ENCODE results near the gene DENND1A. TPM values are rescaled to one million over a fixed set of nuclear protein-coding genes. Genes with fewer than 3 reads are reported as not detected.

The DENND1A gene
- total and polyA plus RNA-seq, 2 of the 13 experiments (the other 11 are each of a cell fraction or from before 2014, with no cell fraction given) = 14.8 to 30.1 TPM

DNA sequence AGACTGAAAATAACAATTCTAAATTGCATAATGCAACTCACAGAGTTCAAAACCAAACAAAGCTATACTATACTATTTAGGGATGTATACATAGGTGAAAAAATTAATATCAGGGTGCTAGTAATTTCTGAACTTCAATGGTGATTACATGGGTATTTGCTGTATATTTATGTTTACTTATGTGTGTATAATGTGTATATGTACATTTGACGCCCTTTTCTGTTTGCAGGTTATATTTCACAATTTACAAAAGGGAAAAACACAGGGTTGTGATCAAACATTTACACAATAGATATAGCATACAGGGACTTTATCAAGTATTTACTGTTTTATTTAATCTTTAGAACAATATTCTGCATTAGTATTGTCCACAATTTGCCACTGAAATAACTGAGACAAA is 184.0 kb downstream of the DENND1A start:
- DNase-seq (ENCODE audit: low spot score) = no peak
- Histone ChIP-seq H3K79me2 (ENCODE audit: insufficient read depth, low read length) (no peaks in the 10 kb centered on the region), H3K9me3 (ENCODE audit: low read length) (no peaks in the 10 kb centered on the region), H3K9ac (ENCODE audit: insufficient read depth, low read depth, low read length) (no peak overlapping the region), H3K27me3 (ENCODE audit: control insufficient read depth in 1 of 2, insufficient read depth in 2 of 2, low read length in 2 of 2) (no peaks in the 10 kb centered on the region), H3K4me3 (replicated peaks in 1 of 3; ENCODE audit: insufficient read depth in 1 of 3, low read depth in 2 of 3, low read length in 3 of 3) (no peak overlapping the region), H4K20me1 (ENCODE audit: insufficient read depth, low read length) (no peaks in the 10 kb centered on the region), H3K4me2 (ENCODE audit: low read depth, low read length) (no peak overlapping the region), H2AFZ (ENCODE audit: low read length) (no peak overlapping the region), H3K27ac (ENCODE audit: extremely low read length, insufficient read depth, low read length) (no peak overlapping the region), H3K4me1 (ENCODE audit: insufficient read depth, low read length) (peaks cover 29% of the 10 kb centered on the region), H3K36me3 (replicated peaks in 1 of 2; ENCODE audit: control insufficient read depth in 1 of 2, insufficient read depth in 2 of 2, low read length in 2 of 2) (peaks cover 3 to 9% of the 10 kb centered on the region in 2 experiments; a peak in 2 of 5 replicates)
- CTCF ChIA-PET (ENCODE audit: low intra/inter-chr PET ratio, low total read pairs) = no interaction called here
- intact Hi-C loops (cut with micrococcal nuclease; ENCODE audit: unreplicated experiment) = loop anchor here (10.0 kb wide), 1 partner anchor 179 kb away; no protein-coding TSS in a partner anchor
- 100% methylated on average over 1 of the region's 1 CpG for WGBS (ENCODE audit: low lambda C conversion rate)
- TF ChIP-seq FOXP1 (IDR thresholded peaks at IDR 0.05) = no peak
- peak; percentile 69; the same call in 1 of the 2 replicates for TF ChIP-seq FOXP1 (CRISPR knock-in tag; IDR thresholded peaks at IDR 0.05)
- TF ChIP-seq ZNF10 (CRISPR knock-in tag; IDR thresholded peaks at IDR 0.05; ENCODE audit: borderline replicate concordance, low read depth) = no peak
- peak; percentile 61; the same call in 1 of the 2 replicates for TF ChIP-seq TBX3 (IDR thresholded peaks at IDR 0.05; ENCODE audit: borderline replicate concordance)
- TF ChIP-seq CEBPB (IDR thresholded peaks at IDR 0.05; ENCODE audit: borderline replicate concordance, low read depth, low read length) = peak; percentile 25; the same call in 1 of the 2 replicates
- no peak for TF ChIP-seq CHCHD3 (CRISPR knock-in tag; IDR thresholded peaks at IDR 0.05)
- TF ChIP-seq FOXA3 (CRISPR knock-in tag; IDR thresholded peaks at IDR 0.05) = peak; percentile 49; the same call in 1 of the 2 replicates
- TF ChIP-seq TCF12 (IDR thresholded peaks at IDR 0.05) = no peak
- TF ChIP-seq TCF12 (CRISPR knock-in tag; IDR thresholded peaks at IDR 0.05) = no peak
- TF ChIP-seq POGZ (CRISPR knock-in tag; IDR thresholded peaks at IDR 0.05) = no peak
- POLR2A ChIA-PET = no interaction called here
- no peak for FAIRE-seq
- in situ Hi-C loops (cut with HindIII; ENCODE audit: extremely low pct_ligation_motif_present, low pct_unique_long_range_greater_than_20kb) = no loop called here
- BruUV-seq (replicated peaks) = no TSS peak
- ATAC-seq = no peak

DNA sequence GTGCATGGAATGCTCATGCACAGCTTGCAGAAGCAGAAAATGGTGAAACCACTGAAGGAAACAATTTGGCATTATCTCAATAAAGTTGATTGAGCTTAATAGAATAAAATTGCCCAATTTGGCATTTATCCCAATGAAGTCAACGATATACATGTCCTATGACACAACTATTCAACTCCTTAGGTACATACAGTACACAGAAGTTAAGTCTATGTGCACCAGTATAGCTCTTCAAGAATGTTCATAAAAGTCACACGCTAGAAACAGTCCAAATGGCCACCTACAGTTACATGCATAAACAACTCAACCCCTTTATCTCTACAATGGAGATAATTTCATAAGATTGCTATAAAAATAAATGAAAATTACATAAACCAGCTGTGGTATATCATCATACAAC is 184.5 kb downstream of the DENND1A start:
- 90% methylated on average over 2 of the region's 2 CpGs for WGBS (ENCODE audit: low lambda C conversion rate)
- intact Hi-C loops (cut with micrococcal nuclease; ENCODE audit: unreplicated experiment) = loop anchor here (10.0 kb wide), 1 partner anchor 179 kb away; no protein-coding TSS in a partner anchor
- Histone ChIP-seq H3K4me1 (ENCODE audit: insufficient read depth, low read length) (peaks cover 34% of the 10 kb centered on the region), H3K4me2 (ENCODE audit: low read depth, low read length) (no peak overlapping the region), H2AFZ (ENCODE audit: low read length) (no peak overlapping the region), H3K4me3 (replicated peaks in 1 of 3; ENCODE audit: insufficient read depth in 1 of 3, low read depth in 2 of 3, low read length in 3 of 3) (no peak overlapping the region), H3K36me3 (replicated peaks in 1 of 2; ENCODE audit: control insufficient read depth in 1 of 2, insufficient read depth in 2 of 2, low read length in 2 of 2) (peaks cover 3 to 6% of the 10 kb centered on the region in 2 experiments; a peak in 2 of 5 replicates), H4K20me1 (ENCODE audit: insufficient read depth, low read length) (no peaks in the 10 kb centered on the region), H3K27ac (ENCODE audit: extremely low read length, insufficient read depth, low read length) (no peak overlapping the region), H3K79me2 (ENCODE audit: insufficient read depth, low read length) (no peaks in the 10 kb centered on the region), H3K27me3 (ENCODE audit: control insufficient read depth in 1 of 2, insufficient read depth in 2 of 2, low read length in 2 of 2) (no peaks in the 10 kb centered on the region), H3K9ac (ENCODE audit: insufficient read depth, low read depth, low read length) (no peak overlapping the region), H3K9me3 (ENCODE audit: low read length) (no peaks in the 10 kb centered on the region)
- FAIRE-seq = no peak
- no peak for DNase-seq (ENCODE audit: low spot score)
- in situ Hi-C loops (cut with HindIII; ENCODE audit: extremely low pct_ligation_motif_present, low pct_unique_long_range_greater_than_20kb) = no loop called here
- no TSS peak for BruUV-seq (replicated peaks)
- POLR2A ChIA-PET = no interaction called here
- TF ChIP-seq NPAS2 (CRISPR knock-in tag; IDR thresholded peaks at IDR 0.05; ENCODE audit: borderline replicate concordance) = no peak
- no peak for TF ChIP-seq ZNF547 (CRISPR knock-in tag; IDR thresholded peaks at IDR 0.05)
- TF ChIP-seq ELF1 (CRISPR knock-in tag; IDR thresholded peaks at IDR 0.05) = no peak
- no peak for ATAC-seq
- CTCF ChIA-PET (ENCODE audit: low intra/inter-chr PET ratio, low total read pairs) = no interaction called here
